Measurements from ENCODE around the gene CSMD2.

GRCh38 chr1:33753087-33753856 lies 411.8 kb downstream of the CSMD2 start:
- TF ChIP-seq POLR2AphosphoS5 (IDR thresholded peaks at IDR 0.05) (no peak), CTCF (IDR thresholded peaks at IDR 0.05) (no peak), POLR2A (IDR thresholded peaks at IDR 0.05) (no peak), EP300 (IDR thresholded peaks at IDR 0.05; ENCODE audit: low read depth) (no peak)

Measured in transverse colon (tissue), 4 donors.